Measurements from ENCODE around the gene FRMD4A.

Gene FRMD4A

GRCh38 chr10:14001298-14002040 lies 329.3 kb downstream of the FRMD4A start:
- Histone ChIP-seq H3K36me3 (replicated peaks) (no peaks in the 10 kb centered on the region), H3K27ac (no peak overlapping the region), H3K4me3 (ENCODE audit: low read depth, low read length) (no peak overlapping the region), H3K27me3 (replicated peaks) (no peaks in the 10 kb centered on the region)
- no peak for DNase-seq
- in situ Hi-C loops (cut with HindIII; ENCODE audit: low pct_ligation_motif_present, low sequenced_read_pairs), result no loop called here
- TF ChIP-seq CTCF (IDR thresholded peaks at IDR 0.05; ENCODE audit: low read depth, low read length, missing control alignments), result no peak

- H3K4me3 ChIP-seq (ENCODE audit: low read depth, low read length), result no peak overlapping the region
- no peaks in the 10 kb centered on the region for H3K27me3 ChIP-seq (replicated peaks)
- no peaks in the 10 kb centered on the region for H3K36me3 ChIP-seq (replicated peaks)
- in situ Hi-C loops (cut with HindIII; ENCODE audit: low pct_ligation_motif_present, low sequenced_read_pairs), result no loop called here
- no peak for TF ChIP-seq CTCF (IDR thresholded peaks at IDR 0.05; ENCODE audit: low read depth, low read length, missing control alignments)
- DNase-seq, result no peak
- H3K27ac ChIP-seq, result no peak overlapping the region
Observed at GRCh38 chr10:13998163-13998835, 332.4 kb downstream of the FRMD4A start.

GRCh38 chr10:13997650-13998049 lies 333.1 kb downstream of the FRMD4A start:
- no peak for TF ChIP-seq CTCF (IDR thresholded peaks at IDR 0.05; ENCODE audit: low read depth, low read length, missing control alignments)
- H3K4me3 ChIP-seq (ENCODE audit: low read depth, low read length), result no peak overlapping the region
- H3K27me3 ChIP-seq (replicated peaks), result no peaks in the 10 kb centered on the region
- H3K36me3 ChIP-seq (replicated peaks), result no peaks in the 10 kb centered on the region
- H3K27ac ChIP-seq, result no peak overlapping the region
- in situ Hi-C loops (cut with HindIII; ENCODE audit: low pct_ligation_motif_present, low sequenced_read_pairs), result no loop called here
- DNase-seq, result no peak

GRCh38 chr10:13994932-13995331 lies 335.8 kb downstream of the FRMD4A start:
- in situ Hi-C loops (cut with HindIII; ENCODE audit: low pct_ligation_motif_present, low sequenced_read_pairs), result no loop called here
- no peak for TF ChIP-seq CTCF (IDR thresholded peaks at IDR 0.05; ENCODE audit: low read depth, low read length, missing control alignments)
- Histone ChIP-seq H3K4me3 (ENCODE audit: low read depth, low read length) (no peak overlapping the region), H3K36me3 (replicated peaks) (no peaks in the 10 kb centered on the region), H3K27ac (no peak overlapping the region), H3K27me3 (replicated peaks) (no peaks in the 10 kb centered on the region)
- DNase-seq, result no peak

GRCh38 chr10:13993673-13994089 lies 337.0 kb downstream of the FRMD4A start:
- in situ Hi-C loops (cut with HindIII; ENCODE audit: low pct_ligation_motif_present, low sequenced_read_pairs), result no loop called here

More at GRCh38 chr10:13993673-13994089, 337.0 kb downstream of the FRMD4A start:
- H3K4me3 ChIP-seq (ENCODE audit: low read depth, low read length), result no peak overlapping the region
- no peak overlapping the region for H3K27ac ChIP-seq
- H3K27me3 ChIP-seq (replicated peaks), result no peaks in the 10 kb centered on the region
- H3K36me3 ChIP-seq (replicated peaks), result no peaks in the 10 kb centered on the region
- no peak for TF ChIP-seq CTCF (IDR thresholded peaks at IDR 0.05; ENCODE audit: low read depth, low read length, missing control alignments)
- no peak for DNase-seq

Measured in brain microvascular endothelial cell (primary cell).